Colon (tissue), 2 donors: ENCODE data around the gene MAGED2.
"Not testable (repeated sequence)": the region's sequence is repeated elsewhere in the genome, so short reads cannot be mapped to it uniquely, and the experiment has no call there.

Source experiments
- FAIRE-seq: peaks from 2 replicates; lab custom pipeline; 2012; peaks lifted over from hg19 to GRCh38; lab: Jason Lieb, UNC
- donor health status: control.
- donor health status: control.

MAGED2 gene

DNA sequence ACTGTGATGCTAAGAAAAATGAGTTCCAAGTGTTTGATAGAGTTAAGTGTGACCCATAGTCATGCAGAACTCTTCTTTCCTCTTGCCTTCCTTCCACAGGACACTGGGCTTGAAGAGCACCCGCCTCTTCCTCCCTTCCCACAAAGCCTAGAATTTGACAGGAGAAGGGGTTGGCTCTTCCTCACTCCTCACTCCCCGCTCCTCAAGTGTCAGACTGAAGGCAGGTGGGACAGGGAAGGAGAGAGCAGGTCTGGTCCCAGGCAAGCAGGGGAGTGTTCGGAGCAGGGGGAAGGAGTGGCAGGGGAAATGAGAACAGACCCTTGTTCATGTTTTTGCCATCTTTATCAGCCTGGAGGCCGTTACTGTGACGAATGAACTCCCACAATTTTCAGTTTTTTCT lies 10.7 kb downstream of the MAGED2 start:
- no peak for FAIRE-seq

GRCh38 chrX:54819201-54819600 lies 11.7 kb downstream of the MAGED2 start:
- FAIRE-seq = no peak

DNA sequence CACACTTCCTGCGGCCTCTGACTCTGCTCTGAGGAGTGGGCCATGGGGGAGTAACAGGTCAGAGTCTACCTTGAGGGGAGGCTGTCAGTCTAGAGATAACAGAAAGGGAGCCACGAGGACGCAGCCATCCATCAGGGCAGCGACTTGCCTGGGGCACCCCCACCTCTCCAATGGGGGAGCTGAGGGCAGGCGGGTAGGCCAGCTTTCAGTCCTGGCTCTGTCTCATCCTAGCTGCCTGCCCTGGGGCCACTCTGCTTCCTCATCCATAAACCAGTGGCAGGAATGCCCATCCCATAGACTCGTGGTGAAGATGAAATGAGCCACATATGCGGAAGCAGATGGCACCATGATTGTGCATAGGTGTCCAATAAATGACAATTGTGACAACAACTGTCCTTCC lies 13.2 kb downstream of the MAGED2 start:
- no peak for FAIRE-seq

DNA sequence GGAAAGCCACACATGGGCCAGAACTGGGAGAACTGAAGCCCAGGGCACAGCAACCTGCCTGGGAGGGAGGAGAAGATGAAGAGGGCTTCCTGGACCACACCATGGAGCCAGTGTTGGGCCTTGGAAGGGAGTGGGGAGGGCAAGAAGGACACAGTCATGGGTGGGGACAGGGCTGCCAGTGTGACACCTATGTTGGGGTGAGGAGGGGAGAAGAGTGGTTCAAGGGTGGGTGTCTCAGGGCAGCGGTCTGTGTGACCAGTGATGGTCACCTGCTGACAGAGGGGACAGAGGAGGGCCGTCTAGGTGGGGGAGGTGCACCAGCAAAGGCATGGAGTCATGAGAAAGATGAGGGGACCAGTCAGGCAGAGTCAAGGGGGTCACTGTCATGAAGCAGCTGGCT lies 13.8 kb downstream of the MAGED2 start:
- no peak for FAIRE-seq

GRCh38 chrX:54824195-54824594 lies 16.6 kb downstream of the MAGED2 start:
- FAIRE-seq = no peak

GRCh38 chrX:54824722-54825121 lies 17.2 kb downstream of the MAGED2 start:
- FAIRE-seq = no peak

DNA sequence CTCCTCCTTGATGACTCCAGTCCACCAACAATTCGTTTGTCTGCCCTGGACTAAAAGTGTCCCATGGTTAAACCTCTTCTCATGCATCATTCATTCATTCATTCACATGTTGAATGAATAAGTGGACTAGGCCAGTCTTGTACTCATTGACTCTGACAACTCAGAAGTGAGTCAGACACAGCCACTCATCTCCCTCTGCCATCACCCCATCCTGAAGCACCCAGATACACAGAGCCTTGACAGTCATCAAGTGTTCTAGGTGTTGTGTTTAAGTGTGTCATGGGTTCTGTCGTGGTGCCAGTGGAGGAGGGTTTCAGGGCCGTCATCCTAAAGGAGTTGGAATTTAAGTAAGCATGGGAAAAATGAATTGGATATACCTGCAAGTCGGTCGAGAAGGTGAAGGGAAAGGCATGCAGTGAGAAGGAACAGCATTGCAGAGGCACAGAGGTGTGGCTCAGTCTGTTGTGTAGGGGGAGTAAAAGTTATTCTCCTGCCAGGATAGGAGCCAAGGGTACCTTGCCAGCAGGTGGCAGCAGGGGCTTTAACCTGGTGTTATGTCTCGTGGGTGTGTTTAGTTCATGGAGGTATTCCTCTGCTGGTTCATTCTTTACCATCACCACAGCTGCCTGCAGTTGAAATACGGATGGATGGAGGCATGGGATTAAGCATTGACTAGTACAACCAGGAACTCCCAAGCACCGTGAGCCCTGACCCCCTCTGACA lies 18.3 kb downstream of the MAGED2 start:
- FAIRE-seq = no peak

DNA sequence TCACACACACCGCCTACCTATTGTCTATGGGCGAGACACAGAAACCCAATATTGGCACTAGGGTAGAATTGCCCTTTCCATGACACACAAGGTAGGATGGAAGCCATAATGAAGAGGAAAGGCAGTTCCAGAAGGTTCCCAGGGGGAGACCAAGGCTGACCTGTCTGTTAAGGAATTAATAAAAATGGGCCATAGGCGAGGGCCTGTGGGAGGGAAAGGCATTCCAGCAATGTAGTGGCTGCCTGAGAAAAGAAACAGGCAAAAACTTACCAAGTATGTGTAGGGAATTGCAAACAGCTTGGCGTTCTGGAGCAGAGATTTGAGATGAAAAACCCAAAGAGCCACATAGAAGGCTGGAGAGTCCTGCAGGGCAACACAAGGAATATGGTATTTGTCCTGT lies 19.1 kb downstream of the MAGED2 start:
- FAIRE-seq = no peak

DNA sequence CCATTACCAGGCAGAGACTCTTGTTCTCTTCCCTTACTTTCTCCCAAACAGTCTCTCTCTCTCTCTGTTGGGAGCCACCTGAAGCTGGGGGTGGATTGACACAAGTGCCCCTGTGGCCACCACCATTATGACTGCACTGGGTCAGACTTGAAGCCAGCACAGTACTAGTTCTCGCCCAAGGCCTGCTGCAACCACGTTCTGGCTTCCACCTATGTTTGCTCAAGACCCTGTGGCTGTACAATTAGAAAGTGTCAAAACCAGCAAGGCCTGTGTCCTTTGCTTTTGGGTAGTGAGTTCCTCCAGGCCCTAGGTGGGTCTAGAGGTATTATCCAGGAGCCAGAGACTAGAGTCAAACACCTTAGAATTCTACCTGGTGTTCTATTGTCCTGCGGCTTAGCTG lies 31.0 kb downstream of the MAGED2 start:
- no peak for FAIRE-seq

DNA sequence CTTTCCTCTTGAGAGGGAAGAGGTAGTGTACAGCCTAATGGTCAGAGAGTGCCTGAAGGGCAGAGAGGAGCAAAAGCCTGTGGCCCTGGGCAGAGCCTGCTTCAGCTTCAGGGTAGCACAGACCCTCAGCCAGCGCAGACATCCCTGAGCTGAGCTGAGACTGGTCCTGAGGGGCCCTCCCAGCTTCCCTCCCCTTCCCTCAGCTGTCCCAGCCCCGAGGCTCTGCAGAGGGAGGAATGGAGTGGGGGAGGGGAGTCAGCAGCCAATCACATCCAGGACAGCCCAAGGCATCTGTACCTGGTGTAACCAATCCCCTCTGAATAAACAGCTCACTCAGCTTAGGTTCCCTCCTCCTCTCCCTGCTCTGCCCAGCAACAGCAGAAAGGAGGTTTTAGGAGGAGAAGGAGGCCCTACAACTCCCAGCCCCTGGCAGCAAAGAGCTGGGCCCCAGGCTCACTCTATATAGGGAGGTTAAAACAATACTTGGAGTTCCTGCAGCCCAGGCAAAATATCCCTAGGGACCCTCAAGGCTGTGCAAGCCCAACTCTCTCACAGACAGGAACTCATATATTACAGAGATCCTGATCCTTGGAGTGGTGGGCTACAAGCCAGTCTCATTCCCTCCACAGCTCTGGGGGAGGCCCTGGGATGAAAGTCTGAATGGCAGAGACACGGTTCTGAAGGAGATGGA lies 33.8 kb downstream of the MAGED2 start:
- not testable (repeated sequence) for FAIRE-seq

- FAIRE-seq = no peak
These were observed 35.1 kb downstream of the MAGED2 start for GRCh38 chrX:54842607-54843006.

GRCh38 chrX:54843050-54843449 lies 35.5 kb downstream of the MAGED2 start:
- no peak for FAIRE-seq

GRCh38 chrX:54847700-54848099 lies 40.2 kb downstream of the MAGED2 start:
- not testable (repeated sequence) for FAIRE-seq

GRCh38 chrX:54865208-54865607 lies 57.7 kb downstream of the MAGED2 start:
- no peak for FAIRE-seq
